Right cardiac atrium (tissue), 5 donors: ENCODE results near the gene GUCY1B1. TPM values are rescaled to one million over a fixed set of nuclear protein-coding genes. Genes with fewer than 3 reads are reported as not detected.

ENCODE experiments used
- ATAC-seq, 2 donors: fragments of 200-7000 bp; cut with Tn5 transposase; one replicate each; pipeline versions ENCODE4 v1.8.0 to v1.9.1; 2020; ENCODE audit warnings: moderate library complexity in 2 of 2, mild to moderate bottlenecking in 1 of 2
- DNase-seq, 3 donors: peaks; one replicate each; pipeline ENCODE4 v3.0.0-alpha.2; 2020
- H3K27ac ChIP-seq: one replicate; pipeline ENCODE4 v1.5.1; 2013; ENCODE audit warnings: mild to moderate bottlenecking, low read length, control low read depth, moderate library complexity
- H3K27me3 ChIP-seq: one replicate; pipeline ENCODE4 v1.6.1; 2013; ENCODE audit not compliant: control insufficient read depth, insufficient read depth
- H3K4me1 ChIP-seq: one replicate; pipeline ENCODE4 v1.6.1; 2013; ENCODE audit warnings: low read length; ENCODE audit not compliant: control insufficient read depth, insufficient read depth
- H3K4me3 ChIP-seq: one replicate; pipeline ENCODE4 v1.5.1; 2013; ENCODE audit warnings: low read length, control low read depth
- H3K9me3 ChIP-seq: one replicate; pipeline ENCODE4 v1.6.1; 2013; ENCODE audit warnings: low read length; ENCODE audit not compliant: control insufficient read depth
- WGBS: extraction: QIAGEN DNeasy Blood & Tissue Kit; methylation state at CpG from one replicate; pipeline ENCODE4 v1.1.7; 2013; 5-methylcytosine and 5-hydroxymethylcytosine counted together
- intact Hi-C, 4 donors: fragments of 100-400 bp; cut with DNase I; formaldehyde crosslinking; loops; one replicate each; pipeline versions ENCODE4 v1.11.0 to v1.14.0; 2022 to 2023
- polyA plus RNA-seq: library from polyadenylated mRNA; stranded (reverse); fragments of 200-250 nt; gene quantifications from one replicate; pipeline ENCODE4 v1.2.3, GENCODE V29; 2013
- total RNA-seq, 4 donors: library from RNA; stranded (reverse); fragmentation: NEBNext Ultra II Directional; extraction: Animal tissue kit (Norgen Biotek cat#: 25700); gene quantifications; one replicate each; pipeline ENCODE4 v1.2.1, GENCODE V29; 2021
- donor health status: healthy with polysubstance abuse.
- donor health status: DM: no; HTN: yes; CAD: no.
- donor health status: DM: no; HTN: no; CAD: no.
- donor health status: DM: no; HTN: yes; CAD: no; lungs with severe emphysema.
- donor health status: DM: yes; HTN: yes; CAD: no.

The GUCY1B1 gene
- total and polyA plus RNA-seq, 5 donors: 7.5 to 12.9 (median 8.9) TPM

DNA sequence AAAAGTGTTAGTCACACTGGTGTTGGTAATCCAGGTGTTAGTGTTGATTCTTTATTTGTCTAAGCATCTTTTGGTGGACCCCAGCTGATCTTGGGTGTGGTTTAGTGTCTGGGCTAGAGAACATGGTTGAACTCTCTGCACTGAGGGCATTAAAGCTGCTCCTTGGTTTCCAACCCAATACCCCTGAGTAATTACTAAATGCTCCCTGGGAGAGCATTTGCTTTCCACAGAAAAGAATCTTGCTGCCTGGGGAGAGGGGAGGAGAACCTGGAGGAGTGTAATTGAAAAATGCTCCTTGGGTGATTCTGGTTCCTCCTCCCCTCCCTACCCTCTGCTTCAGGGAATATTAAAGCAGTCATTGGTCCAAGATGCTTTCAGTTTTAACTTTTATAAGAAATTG lies 3.1 kb downstream of the GUCY1B1 start:
- Histone ChIP-seq H3K4me1 (no peaks in the 10 kb centered on the region), H3K27ac (no peak overlapping the region), H3K4me3 (no peak overlapping the region), H3K27me3 (no peaks in the 10 kb centered on the region), H3K9me3 (no peaks in the 10 kb centered on the region)
- ATAC-seq: no peak
- intact Hi-C loops: no loop called here
- no peak for DNase-seq

DNA sequence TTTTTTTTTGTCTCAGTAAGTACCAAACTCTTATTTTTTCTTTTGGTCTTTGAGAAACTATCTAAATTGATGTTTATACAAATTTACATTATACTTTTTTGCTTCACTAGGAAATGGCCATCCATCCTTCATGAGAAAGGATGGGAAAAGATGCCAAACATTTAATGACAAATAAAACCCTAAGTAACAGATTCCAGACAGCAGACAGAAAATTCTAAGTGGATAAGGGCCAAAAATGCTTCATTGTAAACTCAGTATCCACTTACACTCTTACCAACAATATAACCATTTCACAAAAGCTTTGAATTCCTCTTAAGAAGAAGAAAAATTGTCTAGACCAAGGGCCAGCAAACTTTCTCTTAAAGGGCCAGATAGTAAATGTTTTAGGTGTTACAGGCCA lies 3.5 kb downstream of the GUCY1B1 start:
- Histone ChIP-seq H3K27me3 (no peaks in the 10 kb centered on the region), H3K27ac (no peak overlapping the region), H3K4me3 (no peak overlapping the region), H3K4me1 (no peaks in the 10 kb centered on the region), H3K9me3 (no peaks in the 10 kb centered on the region)
- ATAC-seq (no peak), DNase-seq (no peak)
- intact Hi-C loops: no loop called here

DNA sequence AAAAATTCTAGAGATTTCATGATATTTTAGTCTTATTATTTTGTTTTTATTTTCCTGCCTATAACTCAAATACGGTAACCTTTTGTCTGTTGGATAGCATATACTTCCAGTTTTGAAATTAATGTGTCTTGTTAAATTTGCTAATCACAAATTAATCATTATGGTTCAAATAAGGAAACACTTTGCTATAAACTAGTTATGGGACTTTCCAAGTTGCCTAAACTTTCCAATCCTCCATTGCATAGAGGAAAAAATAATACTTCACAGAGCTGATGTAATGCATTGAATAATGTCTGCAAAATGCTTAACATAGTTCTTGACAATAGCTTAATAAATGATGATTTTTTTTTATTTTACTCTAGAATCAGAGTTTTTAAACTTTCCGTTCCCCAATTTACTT lies 4.7 kb downstream of the GUCY1B1 start:
- Histone ChIP-seq H3K4me1 (no peaks in the 10 kb centered on the region), H3K9me3 (no peaks in the 10 kb centered on the region), H3K27ac (no peak overlapping the region), H3K4me3 (no peak overlapping the region), H3K27me3 (no peaks in the 10 kb centered on the region)
- WGBS: 87% methylated on average over 2 of the region's 2 CpGs
- no peak for ATAC-seq
- no peak for DNase-seq
- intact Hi-C loops: no loop called here

- intact Hi-C loops: no loop called here
- no peaks in the 10 kb centered on the region for H3K4me1 ChIP-seq
- no peak overlapping the region for H3K27ac ChIP-seq
- ATAC-seq (no peak), DNase-seq (no peak)
- no peaks in the 10 kb centered on the region for H3K27me3 ChIP-seq
- H3K4me3 ChIP-seq: no peak overlapping the region
- WGBS: 64% methylated on average over 3 of the region's 3 CpGs
- no peaks in the 10 kb centered on the region for H3K9me3 ChIP-seq
Observed at GRCh38 chr4:155765149-155765548, 6.3 kb downstream of the GUCY1B1 start.

- Histone ChIP-seq H3K9me3 (no peaks in the 10 kb centered on the region), H3K27ac (no peak overlapping the region), H3K4me1 (no peaks in the 10 kb centered on the region), H3K27me3 (no peaks in the 10 kb centered on the region), H3K4me3 (no peak overlapping the region)
- WGBS: 72% methylated on average over 2 of the region's 2 CpGs
- ATAC-seq: no peak
- intact Hi-C loops: no loop called here
- DNase-seq: no peak
Observed at GRCh38 chr4:155766622-155767021, 7.8 kb downstream of the GUCY1B1 start.

DNA sequence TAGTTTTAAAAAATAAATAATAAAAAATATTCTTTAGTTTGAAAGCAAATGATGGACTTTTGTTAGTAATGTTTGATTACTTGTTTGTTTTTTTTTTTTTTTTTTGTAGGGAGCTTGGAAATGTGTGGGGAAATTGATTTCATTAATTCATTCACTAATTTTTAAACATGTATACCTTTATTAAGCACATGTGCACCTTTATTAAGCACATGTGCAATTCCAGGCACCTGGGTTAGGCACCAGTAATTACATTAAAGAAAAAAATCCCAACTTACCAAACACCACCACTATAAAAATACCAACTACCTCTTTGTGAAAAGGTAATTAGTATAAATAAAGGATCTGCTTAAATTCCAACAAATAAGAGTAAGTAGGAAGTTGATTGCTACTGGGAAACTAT lies 9.5 kb downstream of the GUCY1B1 start:
- no peak for ATAC-seq

DNA sequence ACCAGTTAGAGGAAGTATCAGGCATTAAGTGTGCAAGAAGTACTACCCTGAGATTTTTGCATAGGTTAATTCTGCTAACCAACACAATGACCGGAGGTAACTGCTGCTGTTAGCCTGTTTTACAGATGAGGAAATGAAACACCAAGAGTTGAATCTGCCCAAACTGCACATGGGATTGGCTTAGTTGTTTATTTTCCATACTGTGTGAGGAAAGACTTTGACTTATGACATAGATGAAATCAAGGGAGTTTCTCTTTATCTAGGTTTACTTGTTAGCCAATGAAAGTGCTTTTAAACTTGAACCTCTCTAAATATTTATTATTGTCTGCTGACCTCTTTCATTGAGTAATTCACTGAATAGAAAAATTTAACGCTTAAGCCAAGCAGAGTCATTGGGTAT lies 10.3 kb downstream of the GUCY1B1 start:
- intact Hi-C loops: no loop called here
- Histone ChIP-seq H3K4me3 (no peak overlapping the region), H3K4me1 (no peaks in the 10 kb centered on the region), H3K27ac (no peak overlapping the region), H3K27me3 (no peaks in the 10 kb centered on the region), H3K9me3 (no peaks in the 10 kb centered on the region)
- DNase-seq: no peak
- ATAC-seq: no peak
- WGBS: 85% methylated on average over 2 of the region's 2 CpGs

More for the DNA sequence above, 9.5 kb downstream of the GUCY1B1 start:
- Histone ChIP-seq H3K27ac (no peak overlapping the region), H3K4me1 (no peaks in the 10 kb centered on the region), H3K27me3 (no peaks in the 10 kb centered on the region), H3K4me3 (no peak overlapping the region), H3K9me3 (no peaks in the 10 kb centered on the region)
- no peak for DNase-seq
- intact Hi-C loops: no loop called here

GRCh38 chr4:155772459-155773195 lies 13.8 kb downstream of the GUCY1B1 start:
- intact Hi-C loops: no loop called here
- Histone ChIP-seq H3K4me1 (no peaks in the 10 kb centered on the region), H3K27ac (no peak overlapping the region), H3K4me3 (no peak overlapping the region), H3K9me3 (no peaks in the 10 kb centered on the region), H3K27me3 (no peaks in the 10 kb centered on the region)
- ATAC-seq (no peak), DNase-seq (no peak)
- WGBS: 89% methylated on average over 8 of the region's 8 CpGs

GRCh38 chr4:155773196-155773800 lies 14.5 kb downstream of the GUCY1B1 start:
- DNase-seq: no peak
- Histone ChIP-seq H3K4me1 (no peaks in the 10 kb centered on the region), H3K27ac (no peak overlapping the region), H3K9me3 (no peaks in the 10 kb centered on the region), H3K4me3 (no peak overlapping the region), H3K27me3 (no peaks in the 10 kb centered on the region)
- ATAC-seq: no peak
- 95% methylated on average over 4 of the region's 4 CpGs for WGBS
- intact Hi-C loops: no loop called here

GRCh38 chr4:155774033-155774432 lies 15.2 kb downstream of the GUCY1B1 start:
- no peak overlapping the region for H3K4me3 ChIP-seq
- WGBS: 56% methylated on average over 4 of the region's 4 CpGs
- H3K4me1 ChIP-seq: no peaks in the 10 kb centered on the region
- intact Hi-C loops: no loop called here
- H3K27ac ChIP-seq: no peak overlapping the region
- DNase-seq (no peak), ATAC-seq (peak in 1 of 2 donors; percentile 33)
- H3K9me3 ChIP-seq: no peaks in the 10 kb centered on the region
- H3K27me3 ChIP-seq: no peaks in the 10 kb centered on the region

DNA sequence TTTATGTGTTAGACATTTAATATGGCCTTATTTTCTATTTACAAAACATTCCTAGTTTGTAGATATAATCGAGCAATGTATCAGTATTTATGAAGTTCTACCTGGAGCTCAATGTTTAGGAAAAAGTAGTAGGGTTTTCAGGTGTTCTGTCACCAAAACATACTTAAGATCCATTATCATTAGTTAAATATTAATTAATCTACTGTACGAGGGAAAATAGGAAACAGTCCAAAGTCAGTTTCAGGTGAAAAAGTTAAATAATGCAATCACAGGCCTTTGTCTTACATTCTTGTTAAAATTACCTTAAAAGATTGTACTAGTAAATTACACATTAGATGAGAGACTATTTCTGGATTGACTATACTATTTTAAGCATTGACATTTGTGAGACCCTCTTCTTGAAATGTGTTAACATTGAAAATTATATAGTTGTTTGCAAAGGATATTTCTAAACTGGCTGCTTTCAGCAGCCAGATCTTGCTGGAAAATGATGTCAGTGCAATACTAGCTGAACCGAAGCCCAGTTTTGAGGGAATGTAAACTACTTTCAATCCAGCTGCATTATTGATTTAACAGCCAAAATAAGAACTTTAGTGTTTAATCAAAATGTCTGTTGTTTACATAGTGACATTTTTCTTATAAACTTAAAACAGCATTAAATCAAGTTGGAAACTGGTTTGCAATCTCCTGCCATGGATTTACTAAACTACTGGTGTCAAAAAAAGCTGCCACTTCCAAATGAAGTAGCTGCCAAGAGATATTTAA lies 19.3 kb downstream of the GUCY1B1 start:
- H3K27me3 ChIP-seq: no peaks in the 10 kb centered on the region
- no peak for ATAC-seq
- H3K4me3 ChIP-seq: no peak overlapping the region
- no peak for DNase-seq
- WGBS: 46% methylated on average over 3 of the region's 3 CpGs
- intact Hi-C loops: no loop called here
- no peak overlapping the region for H3K27ac ChIP-seq
- no peaks in the 10 kb centered on the region for H3K4me1 ChIP-seq
- no peaks in the 10 kb centered on the region for H3K9me3 ChIP-seq
